Measurements from ENCODE around the gene FMN1.

The FMN1 gene

GRCh38 chr15:32903591-32904290 lies 290.8 kb downstream of the FMN1 start:
- intact Hi-C loops (cut with DNase I): no loop called here
- DNase-seq: no peak

GRCh38 chr15:32901995-32902394 lies 292.5 kb downstream of the FMN1 start:
- no peak for DNase-seq
- intact Hi-C loops (cut with DNase I): no loop called here

GRCh38 chr15:32901192-32901591 lies 293.3 kb downstream of the FMN1 start:
- intact Hi-C loops (cut with DNase I): no loop called here
- no peak for DNase-seq

DNA sequence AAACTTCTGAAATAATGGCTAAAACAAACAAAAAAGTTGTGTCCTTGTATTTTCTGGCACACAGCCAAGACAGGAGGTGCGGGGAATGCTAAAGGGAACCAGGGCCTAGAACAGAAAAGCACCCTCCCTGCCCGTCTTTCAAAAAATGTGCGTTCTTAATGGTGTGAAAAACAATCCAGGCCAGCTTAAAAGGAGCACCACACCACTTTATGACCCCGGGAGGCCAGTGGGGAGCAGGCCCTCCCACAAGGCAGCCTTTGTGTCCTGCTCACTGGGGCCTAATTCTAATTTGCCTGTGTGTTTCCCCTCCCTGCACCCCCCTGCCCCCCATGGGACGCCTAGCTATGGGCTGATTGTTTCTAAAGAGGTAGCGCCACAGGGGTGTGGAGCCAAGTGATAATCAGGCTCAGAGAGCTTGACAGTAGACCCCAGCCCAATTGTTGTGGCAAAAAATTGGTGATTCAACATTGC lies 295.4 kb downstream of the FMN1 start:
- intact Hi-C loops (cut with DNase I): no loop called here

DNA sequence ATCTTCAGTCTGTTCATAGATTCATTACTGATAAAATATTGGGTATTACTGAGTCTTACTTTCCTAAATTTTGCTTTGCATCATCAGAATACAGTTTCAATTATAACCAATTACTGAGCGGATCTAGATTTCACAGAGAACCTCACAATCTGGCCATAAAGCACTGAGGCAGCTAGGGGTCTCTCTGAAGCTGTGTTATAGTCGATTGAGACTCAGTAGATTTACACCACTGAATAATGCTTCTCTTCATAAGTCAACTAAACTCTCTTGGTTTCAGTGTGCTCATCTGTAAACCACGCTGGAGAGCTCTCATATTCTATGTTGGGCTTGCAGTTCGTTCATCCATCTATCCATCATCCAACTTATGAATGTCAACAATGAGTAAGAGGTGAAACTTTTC lies 296.1 kb downstream of the FMN1 start:
- DNase-seq: no peak
- intact Hi-C loops (cut with DNase I): no loop called here

More for the DNA sequence above, 295.4 kb downstream of the FMN1 start:
- DNase-seq: no peak

DNA sequence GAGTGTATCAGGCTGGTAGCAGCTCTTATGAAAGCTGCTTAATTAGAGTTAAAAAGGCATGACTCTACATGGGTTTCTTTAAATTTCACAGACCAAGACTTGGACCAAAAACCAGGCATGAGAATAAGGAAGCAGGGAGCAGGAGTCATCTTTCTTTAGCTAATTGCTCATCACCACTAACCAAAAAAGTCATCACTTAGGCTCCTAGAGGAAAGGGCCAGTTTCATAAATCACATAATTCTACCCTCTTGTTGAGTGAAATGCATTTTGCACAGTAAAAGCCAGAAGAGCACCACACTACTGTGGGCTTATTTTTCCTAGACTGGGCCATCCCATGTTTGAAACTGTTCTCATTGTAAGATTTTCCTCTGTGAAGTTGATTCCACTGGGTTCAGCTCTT lies 301.1 kb downstream of the FMN1 start:
- no peak for DNase-seq
- intact Hi-C loops (cut with DNase I): no loop called here

- DNase-seq: no peak
- intact Hi-C loops (cut with DNase I): no loop called here
Measured at GRCh38 chr15:32889214-32889613, 305.3 kb downstream of the FMN1 start.

GRCh38 chr15:32888221-32888761 lies 306.2 kb downstream of the FMN1 start:
- no peak for DNase-seq
- intact Hi-C loops (cut with DNase I): no loop called here

DNA sequence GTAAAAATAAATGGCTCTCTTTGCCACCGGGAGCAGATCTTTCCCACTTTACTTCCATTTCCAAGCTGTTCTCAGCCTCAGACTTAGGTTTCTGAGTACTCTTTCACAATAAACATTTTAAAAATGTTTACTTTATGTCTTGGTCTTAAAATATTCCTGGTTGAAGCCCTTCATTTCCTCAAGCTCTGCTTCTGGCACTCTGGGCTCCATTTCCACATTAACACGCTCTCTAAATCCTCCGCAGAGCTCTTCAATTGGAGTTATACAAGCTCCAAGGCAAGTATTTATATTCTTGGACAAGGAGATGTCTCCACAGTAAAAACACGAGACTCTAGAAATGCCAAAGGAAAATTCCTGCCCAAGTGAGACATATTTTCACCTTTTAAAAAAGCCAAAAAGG lies 307.4 kb downstream of the FMN1 start:
- DNase-seq: no peak
- intact Hi-C loops (cut with DNase I): no loop called here

GRCh38 chr15:32886459-32886858 lies 308.1 kb downstream of the FMN1 start:
- intact Hi-C loops (cut with DNase I): no loop called here
- no peak for DNase-seq

GRCh38 chr15:32885713-32886112 lies 308.8 kb downstream of the FMN1 start:
- no peak for DNase-seq
- intact Hi-C loops (cut with DNase I): no loop called here

GRCh38 chr15:32884146-32884545 lies 310.4 kb downstream of the FMN1 start:
- intact Hi-C loops (cut with DNase I): no loop called here
- DNase-seq: no peak

GRCh38 chr15:32882955-32883354 lies 311.6 kb downstream of the FMN1 start:
- DNase-seq: no peak
- intact Hi-C loops (cut with DNase I): no loop called here

GRCh38 chr15:32881528-32881927 lies 313.0 kb downstream of the FMN1 start:
- no peak for DNase-seq
- intact Hi-C loops (cut with DNase I): no loop called here

DNA sequence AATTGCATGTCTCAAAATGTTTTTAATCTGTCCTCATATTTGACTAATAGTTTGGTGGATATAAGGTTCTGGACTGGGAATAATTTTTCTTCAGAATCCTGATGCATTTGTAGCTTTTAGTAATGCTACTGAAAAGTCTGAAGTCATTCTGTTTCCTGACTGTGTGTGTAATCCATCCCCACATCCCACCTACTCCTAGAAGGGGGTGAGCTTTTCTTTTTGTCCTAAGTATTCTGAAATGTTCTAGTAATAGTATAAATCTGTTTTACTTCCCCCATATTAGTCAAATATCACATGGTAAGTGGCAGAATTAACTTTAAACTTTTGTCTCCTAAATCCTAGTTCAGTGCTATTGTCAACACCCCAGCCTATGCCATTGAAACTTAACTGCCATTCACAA lies 313.9 kb downstream of the FMN1 start:
- intact Hi-C loops (cut with DNase I): no loop called here
- DNase-seq: no peak

DNA sequence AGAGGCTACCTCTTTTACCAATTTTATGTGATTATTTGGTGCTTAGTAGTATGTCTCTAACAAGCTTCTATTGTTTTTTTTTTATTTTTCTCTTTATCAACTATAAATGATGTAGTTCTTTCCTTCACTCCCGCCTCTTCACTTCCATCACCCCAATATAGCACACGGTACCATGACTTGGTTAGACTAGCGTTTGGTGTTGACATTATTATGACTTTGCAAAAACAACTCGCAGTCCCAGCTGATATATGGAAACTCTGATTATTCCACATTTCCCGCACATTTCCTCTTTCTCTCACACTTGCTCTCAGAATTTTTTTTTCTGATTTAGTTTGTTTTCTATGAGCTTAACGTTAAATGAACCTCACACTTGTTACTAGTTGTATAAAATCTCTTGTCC lies 314.5 kb downstream of the FMN1 start:
- DNase-seq: no peak
- intact Hi-C loops (cut with DNase I): no loop called here

- intact Hi-C loops (cut with DNase I): no loop called here
- no peak for DNase-seq
Measured at GRCh38 chr15:32878869-32879805, 315.4 kb downstream of the FMN1 start.

- intact Hi-C loops (cut with DNase I): no loop called here
- no peak for DNase-seq
Measured at GRCh38 chr15:32878342-32878741, 316.2 kb downstream of the FMN1 start.

DNA sequence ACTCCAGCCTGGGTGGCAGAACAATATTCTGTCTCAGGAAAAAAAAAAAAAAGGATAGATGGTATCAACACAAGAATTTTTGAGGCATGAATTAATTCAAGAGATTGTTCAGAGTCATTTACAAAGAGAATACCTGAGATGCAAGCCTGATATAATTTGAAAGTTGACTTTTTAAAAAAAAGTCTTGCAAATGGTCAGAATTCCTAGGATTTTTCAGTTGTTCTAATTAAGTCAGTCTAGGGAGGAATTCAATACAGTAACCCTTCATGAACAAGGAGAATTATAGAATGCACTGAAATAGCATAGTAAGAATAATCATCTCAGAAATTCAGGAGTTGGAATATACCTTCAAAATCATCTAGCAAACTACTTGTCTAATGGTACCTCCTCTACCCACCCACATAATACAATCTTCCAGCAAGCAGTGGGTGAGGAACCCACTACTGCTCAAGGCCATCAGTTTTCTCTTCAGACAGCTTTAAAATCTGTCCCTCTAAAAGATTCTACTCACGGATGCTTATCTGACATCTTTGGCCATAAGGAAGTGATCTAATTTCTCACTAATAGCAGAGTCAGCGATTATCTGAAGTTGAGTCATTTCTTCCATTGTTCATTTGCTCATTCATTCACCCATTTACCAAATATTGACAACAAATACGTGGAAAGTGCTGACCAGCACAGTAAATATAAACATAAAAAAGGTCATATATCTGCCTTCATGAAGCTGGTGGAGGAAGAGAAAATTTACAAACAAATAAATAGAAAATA lies 317.1 kb downstream of the FMN1 start:
- DNase-seq: no peak
- intact Hi-C loops (cut with DNase I): no loop called here

GRCh38 chr15:32873284-32874114 lies 321.0 kb downstream of the FMN1 start:
- DNase-seq: no peak
- intact Hi-C loops (cut with DNase I): no loop called here

Measured in posterior cingulate gyrus (tissue), 11 donors.